Gastroesophageal sphincter (tissue), 3 donors: ENCODE results near the gene OVAAL.

ENCODE experiments used
- EP300 ChIP-seq: sonication (generic); formaldehyde crosslinking; IDR thresholded peaks from one replicate; pipeline ENCODE4 v1.6.1; 2017; ENCODE audit warnings: antibody characterized with exemption, mild to moderate bottlenecking
- POLR2AphosphoS5 ChIP-seq: sonication (generic); formaldehyde crosslinking; IDR thresholded peaks from one replicate; pipeline ENCODE4 v1.6.1; 2017; ENCODE audit warnings: antibody characterized with exemption
- TF ChIP-seq, protein P1 (sequence below), 4 experiments: fragments of 200-600 bp in 2 of 4; fragments of 450-650 bp in 2 of 4; sonication (generic) in 1 of 4; IDR thresholded peaks; one replicate each; pipeline ENCODE4 v1.5.1; 2017 to 2019; ENCODE audit warnings: antibody characterized with exemption in 4 of 4, mild to moderate bottlenecking in 2 of 4, moderate library complexity in 2 of 4

DNA sequence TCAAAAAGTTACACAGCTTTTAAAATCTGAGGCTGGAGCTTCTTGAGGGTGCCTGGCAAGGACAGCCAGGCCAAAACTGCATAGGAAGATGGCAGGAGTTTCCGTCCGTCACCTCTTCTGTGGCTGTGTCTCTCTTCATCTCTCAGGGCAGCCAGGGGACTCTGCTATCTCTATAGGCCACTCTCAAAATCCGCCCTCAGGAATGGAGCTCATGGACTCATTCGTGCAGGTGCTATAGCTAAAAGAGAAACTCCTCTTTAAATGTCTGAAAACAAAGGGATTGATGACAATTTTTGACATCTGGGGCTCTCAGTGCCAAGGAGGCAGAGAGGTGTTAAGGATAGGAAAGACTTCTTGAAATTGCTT, 27.2 kb downstream of the OVAAL start:
- TF ChIP-seq POLR2AphosphoS5 = no peak
- no peak for TF ChIP-seq EP300
- TF ChIP-seq, protein P1, sequence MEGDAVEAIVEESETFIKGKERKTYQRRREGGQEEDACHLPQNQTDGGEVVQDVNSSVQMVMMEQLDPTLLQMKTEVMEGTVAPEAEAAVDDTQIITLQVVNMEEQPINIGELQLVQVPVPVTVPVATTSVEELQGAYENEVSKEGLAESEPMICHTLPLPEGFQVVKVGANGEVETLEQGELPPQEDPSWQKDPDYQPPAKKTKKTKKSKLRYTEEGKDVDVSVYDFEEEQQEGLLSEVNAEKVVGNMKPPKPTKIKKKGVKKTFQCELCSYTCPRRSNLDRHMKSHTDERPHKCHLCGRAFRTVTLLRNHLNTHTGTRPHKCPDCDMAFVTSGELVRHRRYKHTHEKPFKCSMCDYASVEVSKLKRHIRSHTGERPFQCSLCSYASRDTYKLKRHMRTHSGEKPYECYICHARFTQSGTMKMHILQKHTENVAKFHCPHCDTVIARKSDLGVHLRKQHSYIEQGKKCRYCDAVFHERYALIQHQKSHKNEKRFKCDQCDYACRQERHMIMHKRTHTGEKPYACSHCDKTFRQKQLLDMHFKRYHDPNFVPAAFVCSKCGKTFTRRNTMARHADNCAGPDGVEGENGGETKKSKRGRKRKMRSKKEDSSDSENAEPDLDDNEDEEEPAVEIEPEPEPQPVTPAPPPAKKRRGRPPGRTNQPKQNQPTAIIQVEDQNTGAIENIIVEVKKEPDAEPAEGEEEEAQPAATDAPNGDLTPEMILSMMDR (IDR thresholded peaks at IDR 0.05) = no peak
